Smooth muscle cell (in vitro differentiated cells): ENCODE data around the gene EGFLAM. TPM values are rescaled to one million over a fixed set of nuclear protein-coding genes. Genes with fewer than 3 reads are reported as not detected.
A peak's percentile ranks its signal among the peaks of the same experiment; 100 is the strongest.

Source experiments
- DNase-seq: peaks from one replicate; lab custom pipeline; 2025; ENCODE audit not compliant: unreplicated experiment; lab: John Stamatoyannopoulos, UW
- H2AFZ ChIP-seq: fragments of 200-600 bp; sonication (generic); 2 replicates; pipeline ENCODE4 v1.6.0; 2016; ENCODE audit warnings: antibody characterized with exemption, low read depth, mild to moderate bottlenecking
- H3F3A ChIP-seq: fragments of 200-600 bp; sonication (generic); 2 replicates; pipeline ENCODE4 v1.6.0; 2017; ENCODE audit warnings: antibody characterized with exemption, low read depth
- H3K27ac ChIP-seq: fragments of 200-600 bp; sonication (generic); 2 replicates; pipeline ENCODE4 v1.5.1; 2016; ENCODE audit warnings: low read depth, mild to moderate bottlenecking
- H3K27me3 ChIP-seq: fragments of 200-600 bp; sonication (generic); 2 replicates; pipeline ENCODE4 v1.6.1; 2016; ENCODE audit warnings: low read depth, mild to moderate bottlenecking
- H3K36me3 ChIP-seq: fragments of 200-600 bp; sonication (generic); 2 replicates; pipeline ENCODE4 v1.5.1; 2016; ENCODE audit warnings: low read depth
- H3K4me1 ChIP-seq: fragments of 200-600 bp; sonication (generic); 2 replicates; pipeline ENCODE4 v1.5.1; 2016; ENCODE audit warnings: low read depth
- H3K4me2 ChIP-seq: fragments of 200-600 bp; sonication (generic); 2 replicates; pipeline ENCODE4 v1.6.0; 2016; ENCODE audit warnings: mild to moderate bottlenecking
- H3K4me3 ChIP-seq: fragments of 200-600 bp; sonication (generic); 2 replicates; pipeline ENCODE4 v1.5.1; 2016; ENCODE audit warnings: mild to moderate bottlenecking
- H3K79me2 ChIP-seq: fragments of 200-600 bp; sonication (generic); 2 replicates; pipeline ENCODE4 v1.6.0; 2016; ENCODE audit warnings: low read depth, mild to moderate bottlenecking
- H3K9ac ChIP-seq: fragments of 200-600 bp; sonication (generic); 2 replicates; pipeline ENCODE4 v1.6.0; 2016; ENCODE audit warnings: low read depth
- H3K9me3 ChIP-seq: fragments of 200-600 bp; sonication (generic); replicated peaks from 2 replicates; pipeline ENCODE4 v1.5.1; 2016; ENCODE audit warnings: low read depth
- H4K20me1 ChIP-seq: fragments of 200-600 bp; sonication (generic); 2 replicates; pipeline ENCODE4 v1.6.0; 2016; ENCODE audit warnings: low read depth
- WGBS: methylation state at CpG from one replicate; pipeline ENCODE4 v1.1.7; 2016; ENCODE audit warnings: low lambda C conversion rate; 5-methylcytosine and 5-hydroxymethylcytosine counted together
- polyA plus RNA-seq: library from polyadenylated mRNA; unstranded; fragments of >200 nt; fragmentation: Nextera tagmentation; extraction: Ambion mirVana; gene quantifications from 2 replicates; pipeline ENCODE4 v1.2.1, GENCODE V29; 2016
- total RNA-seq: library from RNA; depleted of rRNA; stranded (reverse); fragments of >200 nt; gene quantifications from 2 replicates; pipeline ENCODE4 v1.2.3, GENCODE V29; 2014
- TF ChIP-seq, protein P1 (sequence below): fragments of 200-600 bp; sonication (generic); IDR thresholded peaks from 2 replicates; pipeline ENCODE4 v1.5.1; 2017; ENCODE audit warnings: borderline replicate concordance, mild to moderate bottlenecking, antibody characterized with exemption; ENCODE audit not compliant: insufficient read depth, poor library complexity, severe bottlenecking

Gene EGFLAM
- total and polyA plus RNA-seq, 2 experiments from 2014 or later: 103 to 194 TPM

DNA sequence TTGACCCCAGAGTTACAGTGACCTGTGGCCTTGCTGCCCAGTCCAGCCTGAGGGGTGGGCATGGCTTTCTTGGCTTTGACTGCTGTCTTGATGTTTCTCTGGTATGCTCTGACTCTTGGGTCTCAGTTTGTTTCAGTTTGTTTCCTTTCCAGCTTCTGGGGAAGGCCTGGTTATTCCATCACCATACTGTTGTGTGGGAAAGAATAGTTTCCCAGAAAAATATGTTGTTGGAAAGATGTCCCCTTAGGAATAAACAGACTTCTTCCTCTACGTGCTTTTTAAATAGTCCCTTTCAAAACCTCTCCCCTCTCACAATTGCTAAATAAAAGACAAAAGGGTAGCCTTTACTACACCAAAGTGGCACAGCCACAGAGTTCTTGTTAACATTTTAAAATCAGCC is 49.5 kb downstream of the EGFLAM start:
- H3K4me3 ChIP-seq: no peak overlapping the region

DNA sequence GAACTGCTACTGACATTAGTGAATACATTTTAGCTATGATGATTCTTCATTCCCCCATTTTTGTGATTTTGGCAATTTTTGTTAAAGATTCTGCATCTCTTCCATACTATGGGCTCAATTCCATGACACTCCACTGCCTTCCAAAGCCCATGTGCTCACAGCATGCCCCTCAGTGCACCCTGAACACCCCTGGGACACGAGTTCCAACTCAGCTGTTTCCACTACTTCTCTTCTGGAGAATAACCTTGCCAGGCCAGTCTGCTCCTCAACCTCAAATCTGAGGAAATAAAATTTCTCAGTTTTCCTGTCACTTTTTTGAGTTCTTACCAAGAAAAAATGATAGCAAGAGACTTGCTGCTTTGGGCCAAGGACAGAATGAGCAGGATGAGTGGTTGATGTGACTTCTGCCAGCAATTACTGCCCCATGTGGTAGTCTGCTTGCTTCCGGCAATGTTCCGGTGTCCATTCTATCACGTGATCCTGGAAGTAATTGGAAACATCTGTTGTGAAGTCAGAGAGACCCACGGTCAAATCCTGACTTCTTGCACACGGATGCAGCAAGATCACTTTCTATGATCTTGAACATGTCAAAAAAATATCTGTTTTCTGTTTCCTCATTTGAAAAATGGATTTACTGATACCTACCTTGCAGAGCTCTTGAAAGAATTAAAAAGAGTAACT is 58.3 kb downstream of the EGFLAM start:
- H3K27me3 ChIP-seq: no peaks in the 10 kb centered on the region
- no peak for DNase-seq
- H4K20me1 ChIP-seq: peaks cover 28% of the 10 kb centered on the region
- H3K4me3 ChIP-seq: no peak overlapping the region
- H3K4me2 ChIP-seq: peak overlapping the region; percentile 49
- H3F3A ChIP-seq: no peaks in the 10 kb centered on the region
- H3K27ac ChIP-seq: no peak overlapping the region
- H3K9ac ChIP-seq: no peak overlapping the region
- no peaks in the 10 kb centered on the region for H3K4me1 ChIP-seq
- no peak overlapping the region for H2AFZ ChIP-seq
- 28% methylated on average over 6 of the region's 6 CpGs for WGBS
- peaks cover 96% of the 10 kb centered on the region for H3K79me2 ChIP-seq
- no peaks in the 10 kb centered on the region for H3K36me3 ChIP-seq
- TF ChIP-seq, protein P1, sequence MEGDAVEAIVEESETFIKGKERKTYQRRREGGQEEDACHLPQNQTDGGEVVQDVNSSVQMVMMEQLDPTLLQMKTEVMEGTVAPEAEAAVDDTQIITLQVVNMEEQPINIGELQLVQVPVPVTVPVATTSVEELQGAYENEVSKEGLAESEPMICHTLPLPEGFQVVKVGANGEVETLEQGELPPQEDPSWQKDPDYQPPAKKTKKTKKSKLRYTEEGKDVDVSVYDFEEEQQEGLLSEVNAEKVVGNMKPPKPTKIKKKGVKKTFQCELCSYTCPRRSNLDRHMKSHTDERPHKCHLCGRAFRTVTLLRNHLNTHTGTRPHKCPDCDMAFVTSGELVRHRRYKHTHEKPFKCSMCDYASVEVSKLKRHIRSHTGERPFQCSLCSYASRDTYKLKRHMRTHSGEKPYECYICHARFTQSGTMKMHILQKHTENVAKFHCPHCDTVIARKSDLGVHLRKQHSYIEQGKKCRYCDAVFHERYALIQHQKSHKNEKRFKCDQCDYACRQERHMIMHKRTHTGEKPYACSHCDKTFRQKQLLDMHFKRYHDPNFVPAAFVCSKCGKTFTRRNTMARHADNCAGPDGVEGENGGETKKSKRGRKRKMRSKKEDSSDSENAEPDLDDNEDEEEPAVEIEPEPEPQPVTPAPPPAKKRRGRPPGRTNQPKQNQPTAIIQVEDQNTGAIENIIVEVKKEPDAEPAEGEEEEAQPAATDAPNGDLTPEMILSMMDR: no peak
- H3K9me3 ChIP-seq: no peaks in the 10 kb centered on the region

More for the DNA sequence above, 49.5 kb downstream of the EGFLAM start:
- H3K4me2 ChIP-seq: no peak overlapping the region
- DNase-seq: no peak
- no peaks in the 10 kb centered on the region for H3K4me1 ChIP-seq
- WGBS: 91% methylated on average over 1 of the region's 1 CpG
- no peaks in the 10 kb centered on the region for H3F3A ChIP-seq
- no peak overlapping the region for H3K27ac ChIP-seq
- TF ChIP-seq, protein P1: no peak
- no peaks in the 10 kb centered on the region for H3K36me3 ChIP-seq
- peaks cover 3% of the 10 kb centered on the region for H4K20me1 ChIP-seq
- peaks cover 88% of the 10 kb centered on the region for H3K79me2 ChIP-seq
- peaks cover 8% of the 10 kb centered on the region for H3K9me3 ChIP-seq
- H3K9ac ChIP-seq: no peak overlapping the region
- no peak overlapping the region for H2AFZ ChIP-seq
- no peaks in the 10 kb centered on the region for H3K27me3 ChIP-seq

DNA sequence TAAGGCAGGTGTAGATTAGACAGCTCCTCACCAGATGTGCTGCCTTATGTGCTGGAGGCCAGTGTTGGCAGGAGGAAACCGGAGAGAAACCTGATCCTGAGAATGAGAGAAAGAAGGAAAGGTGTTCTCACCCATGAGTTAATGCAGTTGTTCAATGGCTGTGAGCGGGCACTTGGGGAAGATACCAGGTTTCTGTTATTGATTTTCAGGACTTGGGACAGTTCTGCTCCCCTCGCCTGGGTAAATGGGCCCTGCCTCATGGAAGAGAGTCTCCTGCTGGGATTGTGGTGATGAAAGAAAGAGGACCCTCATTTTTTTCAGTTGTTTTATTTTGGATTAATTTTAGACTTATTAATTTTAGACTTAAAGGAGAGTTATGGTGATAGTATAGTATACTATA is 59.5 kb downstream of the EGFLAM start:
- Histone ChIP-seq H3K4me1 (no peaks in the 10 kb centered on the region), H4K20me1 (peaks cover 28% of the 10 kb centered on the region), H3K4me3 (no peak overlapping the region), H3F3A (peaks cover 2% of the 10 kb centered on the region), H3K27ac (no peak overlapping the region), H3K27me3 (no peaks in the 10 kb centered on the region), H3K9me3 (no peaks in the 10 kb centered on the region), H3K9ac (no peak overlapping the region), H3K36me3 (no peaks in the 10 kb centered on the region), H3K4me2 (no peak overlapping the region), H3K79me2 (peaks cover 93% of the 10 kb centered on the region), H2AFZ (no peak overlapping the region)
- TF ChIP-seq, protein P1: no peak
- DNase-seq: no peak
- WGBS: 90% methylated on average over 3 of the region's 3 CpGs

DNA sequence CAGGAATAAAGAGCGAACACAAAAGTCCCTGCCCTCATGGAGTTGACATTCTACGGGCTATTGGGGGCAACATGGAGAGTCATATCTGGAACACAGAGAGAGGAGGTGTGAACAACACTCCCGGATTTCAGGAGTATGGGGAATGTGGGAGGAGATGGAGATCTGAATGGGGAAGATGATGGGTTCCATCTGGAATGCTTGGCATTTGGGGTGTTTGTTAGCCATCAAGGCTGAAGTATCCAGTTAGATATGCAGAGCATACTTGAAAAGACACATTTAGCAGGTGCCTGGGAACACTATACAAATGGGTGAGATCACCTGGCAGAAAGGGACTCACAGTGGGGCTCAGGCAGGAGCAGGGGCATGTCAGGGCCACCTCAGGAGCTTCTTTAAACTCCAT is 61.1 kb downstream of the EGFLAM start:
- no peaks in the 10 kb centered on the region for H3K9me3 ChIP-seq
- peaks cover 83% of the 10 kb centered on the region for H3K79me2 ChIP-seq
- no peak overlapping the region for H2AFZ ChIP-seq
- H3F3A ChIP-seq: peaks cover 9% of the 10 kb centered on the region
- no peaks in the 10 kb centered on the region for H3K27me3 ChIP-seq
- TF ChIP-seq, protein P1: no peak
- H3K4me1 ChIP-seq: no peaks in the 10 kb centered on the region
- no peaks in the 10 kb centered on the region for H3K36me3 ChIP-seq
- 92% methylated on average over 3 of the region's 3 CpGs for WGBS
- H3K4me2 ChIP-seq: no peak overlapping the region
- no peak overlapping the region for H3K27ac ChIP-seq
- H4K20me1 ChIP-seq: peaks cover 34% of the 10 kb centered on the region
- DNase-seq: no peak
- no peak overlapping the region for H3K4me3 ChIP-seq
- H3K9ac ChIP-seq: no peak overlapping the region
